HG03025 (cell line): Measurements from ENCODE around the gene DPF1.

Experiments used
- ATAC-seq: cut with Tn5 transposase; IDR thresholded peaks from one replicate; pipeline ENCODE4 v1.9.1; 2021; ENCODE audit warnings: mild to moderate bottlenecking, moderate library complexity; ENCODE audit not compliant: unreplicated experiment, low FRiP score

DPF1 gene

DNA sequence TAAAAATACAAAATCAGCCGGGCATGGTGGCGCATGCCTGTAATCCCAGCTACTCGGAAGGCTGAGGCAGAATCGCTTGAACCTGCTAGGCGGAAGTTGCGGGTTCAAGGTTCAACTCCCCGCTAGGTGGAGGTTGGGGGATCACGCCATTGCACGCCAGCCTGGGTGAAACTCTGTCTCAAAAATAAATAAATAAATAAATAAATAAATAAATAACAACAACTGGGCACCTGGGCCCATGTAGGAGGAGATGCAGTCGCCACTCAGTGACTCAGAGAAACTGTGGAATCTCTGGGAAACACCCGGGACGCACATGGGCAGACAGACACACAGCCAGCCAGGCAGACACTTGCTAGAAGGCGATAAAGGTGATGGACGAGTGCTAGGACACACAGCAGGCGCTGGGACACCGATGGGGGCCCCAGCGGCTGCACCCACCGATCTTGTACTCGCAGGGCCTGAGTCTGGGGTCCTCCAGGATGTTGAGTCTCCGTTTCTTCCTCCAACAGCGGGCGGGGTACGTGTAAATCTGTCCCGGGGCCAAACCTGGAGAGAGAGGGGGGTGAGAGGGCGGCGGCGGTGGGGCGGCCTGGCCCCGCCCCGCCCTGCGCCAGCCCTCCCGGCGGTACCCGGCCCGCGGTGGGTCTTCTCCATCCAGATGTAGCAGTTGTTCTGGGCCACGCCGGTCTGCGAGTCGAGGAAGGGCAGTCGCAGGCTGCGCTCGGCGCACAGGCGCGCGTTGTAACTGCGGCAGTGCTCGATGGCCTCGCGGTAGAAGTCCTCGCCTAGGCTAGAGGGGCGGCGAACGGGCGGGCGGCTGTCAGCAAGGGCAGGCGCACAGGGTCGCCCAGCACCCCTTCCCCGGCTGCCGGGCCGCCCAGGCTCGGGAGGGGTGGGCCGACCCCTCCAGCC, 1.8 kb downstream of the DPF1 start:
- no peak for ATAC-seq

DNA sequence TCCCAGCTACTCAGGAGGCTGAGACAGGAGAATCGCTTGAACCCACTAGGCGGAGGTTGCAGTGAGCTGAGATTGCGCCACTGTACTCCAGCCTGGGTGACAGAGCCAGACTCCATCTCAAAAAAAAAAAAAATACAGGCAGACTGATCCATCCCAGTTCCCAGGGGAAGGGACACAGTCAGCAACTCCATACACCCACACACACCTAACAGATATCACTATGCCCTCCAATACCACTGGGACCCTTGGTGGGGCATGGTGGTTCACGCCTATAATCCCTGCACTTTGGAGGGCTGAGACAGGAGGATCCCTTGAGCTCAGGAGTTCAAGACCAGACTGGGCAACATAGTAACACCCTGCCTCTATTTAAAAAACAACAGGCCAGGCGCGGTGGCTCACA, 2.6 kb downstream of the DPF1 start:
- ATAC-seq: no peak

DNA sequence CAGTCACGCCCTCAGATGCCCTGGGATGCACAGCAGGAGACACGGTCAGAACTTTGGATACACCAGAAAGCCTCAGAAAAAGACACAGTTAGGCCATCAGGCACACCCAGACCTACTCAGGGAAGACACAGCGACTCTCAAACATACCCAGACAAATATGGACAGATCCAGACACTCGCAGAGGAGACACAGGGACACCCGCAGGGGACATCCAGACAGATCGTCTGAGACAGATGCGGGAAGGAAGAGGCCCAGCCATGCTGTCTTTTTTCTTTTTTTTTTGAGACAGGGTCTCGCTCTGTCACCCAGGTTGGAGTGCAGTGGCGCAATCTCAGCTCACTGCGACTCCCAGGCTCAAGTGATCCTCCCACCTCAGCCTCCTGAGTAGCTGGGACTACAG, 4.8 kb downstream of the DPF1 start:
- ATAC-seq: no peak

DNA sequence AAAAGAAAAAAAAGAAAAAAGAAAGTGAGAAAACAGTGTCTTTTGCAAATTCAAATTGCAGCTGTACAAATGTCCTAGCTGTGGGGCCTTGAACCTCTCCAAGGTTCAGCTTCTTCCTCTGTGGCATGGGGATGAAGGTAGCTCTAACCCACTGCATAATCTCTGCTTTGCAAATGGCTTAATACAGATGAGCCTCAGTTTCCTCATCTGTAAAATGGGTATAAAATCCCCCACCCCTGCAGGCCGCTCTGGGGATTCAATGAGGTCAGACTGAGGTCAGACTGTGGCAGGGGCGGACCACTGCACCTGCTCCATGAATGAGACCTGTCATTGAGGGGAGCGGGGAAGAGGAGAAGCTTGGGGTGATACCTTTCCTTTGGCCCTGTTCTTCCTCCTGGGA, 5.8 kb downstream of the DPF1 start:
- ATAC-seq: no peak

DNA sequence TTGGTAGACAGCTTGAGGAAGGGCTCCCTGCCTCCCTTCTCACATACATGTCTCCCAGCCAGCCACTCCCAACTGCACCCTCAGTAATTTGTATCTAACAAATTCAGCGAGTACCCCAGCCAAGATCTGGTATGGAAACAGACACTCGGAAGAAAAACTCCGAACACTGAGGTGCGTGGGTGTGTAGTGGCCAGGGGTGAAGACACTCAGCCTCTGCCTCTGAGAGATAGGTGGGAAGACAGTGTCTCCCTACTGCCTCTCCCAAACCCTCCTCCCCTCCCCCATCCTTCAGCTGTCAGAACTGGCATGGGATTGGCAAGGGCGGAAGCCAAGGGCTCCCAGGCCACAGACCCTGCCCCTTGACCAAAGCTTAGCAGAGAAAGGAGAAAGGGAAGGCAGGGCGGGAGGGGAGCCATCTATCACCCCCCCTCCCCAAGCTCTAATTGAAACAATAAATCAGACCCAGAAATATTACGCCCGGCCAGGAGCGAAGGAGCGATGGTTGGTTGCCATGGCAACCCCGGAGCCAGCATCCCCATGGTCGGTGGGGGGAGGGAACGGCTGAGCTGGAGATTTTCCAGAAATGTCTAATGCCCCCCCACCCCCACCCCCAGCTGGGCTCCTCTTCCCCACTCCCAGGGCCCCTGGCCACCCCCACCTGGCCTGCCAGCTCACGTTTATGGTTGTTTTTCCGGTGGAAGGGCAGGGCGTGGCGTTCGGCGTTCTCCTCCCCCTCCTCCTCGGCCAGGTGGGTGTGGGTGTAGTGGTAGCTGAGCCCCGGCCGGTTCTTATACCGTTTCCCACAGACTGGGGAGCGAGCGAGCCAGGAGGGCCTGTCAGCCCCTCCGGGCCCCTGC, 7.0 kb downstream of the DPF1 start:
- ATAC-seq: no peak

DNA sequence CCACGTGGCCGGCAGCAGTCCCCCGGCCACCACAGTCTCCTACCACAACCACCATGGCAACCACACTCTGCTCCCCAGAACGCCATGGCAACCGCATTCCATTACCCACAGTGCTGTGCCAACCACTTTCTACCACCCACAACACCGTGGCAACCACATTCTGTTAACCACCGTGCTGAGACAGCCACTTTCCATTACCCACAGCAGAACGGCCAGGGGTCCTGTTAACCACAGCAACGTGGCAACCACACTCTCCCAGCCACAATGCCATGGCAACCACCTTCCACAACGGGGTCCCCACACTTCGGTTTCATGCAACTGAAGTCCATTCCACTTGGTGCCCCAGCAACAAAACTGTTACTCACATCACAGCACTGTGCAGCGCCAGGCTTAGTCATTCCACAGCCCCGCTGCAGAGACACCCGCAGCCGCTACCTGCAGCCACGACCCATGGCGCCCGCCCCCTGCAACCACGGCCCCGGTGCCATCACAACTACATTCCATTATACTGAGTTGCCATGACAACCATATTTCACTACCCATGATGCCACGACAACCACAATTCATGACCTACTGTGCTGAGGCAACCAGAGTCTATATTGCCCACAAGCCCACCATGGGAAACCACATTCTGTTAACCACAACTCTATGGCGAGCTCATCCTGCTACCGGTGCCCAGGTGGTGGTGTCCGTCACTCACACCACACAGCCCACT, 10.0 kb downstream of the DPF1 start:
- no peak for ATAC-seq

DNA sequence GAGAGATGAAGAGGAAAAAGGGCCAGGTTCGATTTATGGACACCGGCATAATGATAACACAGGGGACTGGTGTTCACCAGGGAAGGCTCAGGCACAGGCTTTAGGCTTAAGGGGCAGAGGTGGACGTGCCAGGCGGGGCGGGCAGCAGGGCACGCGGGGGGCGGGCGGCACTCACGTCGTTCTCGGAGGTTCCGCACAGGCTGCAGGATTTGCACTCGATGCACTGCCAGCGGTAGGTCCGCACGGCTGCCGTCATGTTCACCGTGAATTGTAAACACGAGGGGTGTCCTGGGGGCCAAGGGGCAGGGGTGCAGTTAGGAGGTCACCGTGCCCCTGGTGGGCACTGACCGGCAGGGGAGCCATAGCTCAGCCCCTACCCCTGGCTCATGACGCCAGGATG, 10.6 kb downstream of the DPF1 start:
- no peak for ATAC-seq

DNA sequence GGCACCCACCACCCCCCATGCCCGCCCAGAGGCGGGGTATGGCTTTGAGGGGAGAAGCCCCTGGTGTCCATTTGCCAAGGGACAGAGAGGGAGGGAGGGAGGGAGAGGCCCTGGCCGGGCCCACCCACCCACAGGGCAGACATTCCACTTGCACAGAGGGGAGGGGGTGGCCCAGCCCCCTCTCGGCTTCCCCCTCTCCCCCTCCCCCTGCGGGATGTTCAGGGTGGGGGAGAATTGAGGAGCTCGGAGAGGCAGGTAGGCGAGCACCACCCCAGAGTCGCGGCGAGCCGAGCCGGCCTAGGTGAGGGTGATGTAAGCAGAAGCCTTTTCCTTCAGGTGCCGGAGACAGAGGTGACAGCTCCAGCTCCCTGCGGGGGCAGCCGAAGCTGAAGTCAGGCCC, 12.3 kb downstream of the DPF1 start:
- no peak for ATAC-seq

DNA sequence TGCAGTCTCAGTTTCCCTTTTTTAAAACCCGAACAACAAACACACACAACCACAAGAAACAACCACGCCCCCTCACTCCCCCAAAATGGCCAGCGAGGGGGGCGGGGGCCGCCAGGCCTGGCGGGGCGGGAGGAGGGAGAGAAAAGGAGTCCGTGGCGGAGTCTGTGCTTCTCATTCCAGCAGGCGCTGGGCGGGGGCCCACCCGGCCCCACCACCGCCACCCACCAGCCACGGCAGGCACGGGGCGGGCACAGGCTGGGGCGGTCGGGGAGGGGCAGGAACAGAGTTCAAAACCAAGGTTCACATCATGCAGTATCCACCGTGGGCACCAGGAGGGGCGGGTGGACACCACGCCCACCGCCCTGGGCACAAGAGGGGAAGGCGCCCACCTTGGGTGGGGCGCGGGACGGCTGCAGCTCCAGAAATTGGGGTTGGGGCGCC, 12.9 kb downstream of the DPF1 start:
- ATAC-seq: no peak

DNA sequence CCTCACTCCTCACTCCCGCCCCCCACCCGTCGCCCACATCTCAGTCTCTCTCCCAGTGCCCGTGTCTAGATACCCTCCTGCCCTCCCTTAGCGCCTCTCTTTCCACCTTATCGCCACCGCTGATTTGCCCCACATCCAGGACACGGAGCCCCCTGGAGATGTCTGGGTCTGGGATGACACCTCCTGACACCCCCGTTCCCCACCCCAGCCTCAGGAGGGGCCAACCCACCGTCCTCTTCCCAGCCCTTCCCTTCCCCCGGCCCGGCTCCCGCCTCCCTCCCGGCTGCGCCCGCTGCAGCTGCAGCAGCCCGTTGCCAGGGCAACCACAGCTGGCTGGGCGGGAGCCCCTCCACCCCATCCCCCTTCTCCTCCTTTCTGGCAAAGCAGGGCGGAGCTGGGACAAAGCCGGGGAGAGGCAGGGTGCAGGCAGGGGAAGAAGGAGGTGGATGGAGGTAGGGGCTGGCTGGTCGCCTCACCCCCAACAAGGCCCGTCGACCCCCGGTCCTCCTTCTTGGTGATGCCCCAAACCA, 13.5 kb downstream of the DPF1 start:
- no peak for ATAC-seq

DNA sequence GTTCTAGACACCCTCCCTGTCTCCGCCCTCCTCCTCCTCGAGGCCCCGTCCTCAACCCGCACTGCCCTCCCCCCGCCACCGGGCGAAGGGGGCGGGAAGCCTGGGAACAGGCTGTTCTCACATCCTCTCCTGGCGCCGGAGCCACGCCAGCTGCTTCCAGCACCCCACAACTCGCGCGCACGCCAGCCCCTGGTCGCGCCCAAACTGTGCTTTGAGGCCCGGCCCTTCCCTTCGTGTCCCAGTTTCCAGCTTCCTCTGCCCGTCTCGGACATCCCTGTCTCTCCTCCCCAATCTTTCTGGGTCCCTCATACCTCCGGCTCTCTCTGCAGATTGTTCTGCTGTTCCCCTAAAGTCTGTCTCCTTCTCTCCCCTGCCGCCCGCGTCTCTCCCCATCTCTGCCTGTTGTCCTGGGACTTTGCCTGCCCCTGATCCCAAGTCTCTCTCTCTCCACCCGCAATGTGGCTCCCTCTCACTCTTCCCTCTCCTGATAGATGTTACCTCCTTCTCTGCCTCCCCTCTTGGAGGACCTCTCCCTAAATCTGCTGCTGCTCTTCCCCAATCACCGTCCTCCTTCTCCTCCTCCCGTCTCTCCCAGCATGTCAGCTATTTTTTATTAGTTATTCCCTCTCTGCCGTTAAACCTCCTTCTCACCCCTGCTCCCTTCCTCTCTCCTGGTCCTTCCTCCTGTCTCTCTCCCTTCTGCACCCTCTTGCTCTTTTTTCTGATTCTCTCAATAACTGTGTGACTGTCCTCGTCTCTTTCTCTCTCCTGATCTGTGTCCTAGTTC, 14.2 kb downstream of the DPF1 start:
- ATAC-seq: no peak

DNA sequence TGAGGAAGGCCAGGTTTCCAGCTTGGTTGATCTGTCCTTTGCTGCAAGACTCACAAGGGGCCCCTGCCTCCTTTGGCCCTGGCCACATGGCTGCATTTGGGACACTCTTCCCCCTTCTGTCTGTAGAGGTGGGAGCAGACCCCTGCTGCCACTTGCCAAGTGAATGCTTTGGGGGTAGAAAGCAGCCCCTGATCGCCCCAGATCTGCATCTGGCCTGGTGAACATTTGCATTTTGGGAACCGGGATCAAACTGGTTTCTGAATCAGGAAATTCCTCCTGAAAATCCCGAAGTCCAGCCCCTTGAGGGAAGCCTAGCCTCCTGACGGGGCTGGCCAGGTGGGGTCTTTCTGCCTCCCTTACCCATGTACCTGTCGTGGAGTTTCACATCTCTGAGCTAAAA, 14.9 kb downstream of the DPF1 start:
- ATAC-seq: no peak

DNA sequence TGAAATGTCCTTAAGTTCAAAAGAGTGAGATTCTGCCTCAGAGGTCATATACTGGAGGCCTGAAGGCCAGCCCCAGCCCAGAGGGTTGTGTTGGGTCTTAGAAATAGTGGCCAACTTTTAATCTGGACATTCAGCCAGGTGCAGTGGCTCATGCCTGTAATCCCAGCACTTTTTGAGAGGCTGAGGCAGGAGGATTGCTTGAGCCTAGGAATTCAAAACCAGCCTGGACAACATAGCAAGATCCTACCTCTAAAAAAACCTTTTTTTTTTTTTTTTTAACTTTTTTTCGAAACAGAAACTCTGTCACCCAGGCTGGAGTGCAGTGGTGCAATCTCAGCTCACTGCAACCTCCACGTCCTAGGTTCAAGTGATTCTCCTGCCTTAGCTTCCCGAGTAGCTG, 15.5 kb downstream of the DPF1 start:
- no peak for ATAC-seq

DNA sequence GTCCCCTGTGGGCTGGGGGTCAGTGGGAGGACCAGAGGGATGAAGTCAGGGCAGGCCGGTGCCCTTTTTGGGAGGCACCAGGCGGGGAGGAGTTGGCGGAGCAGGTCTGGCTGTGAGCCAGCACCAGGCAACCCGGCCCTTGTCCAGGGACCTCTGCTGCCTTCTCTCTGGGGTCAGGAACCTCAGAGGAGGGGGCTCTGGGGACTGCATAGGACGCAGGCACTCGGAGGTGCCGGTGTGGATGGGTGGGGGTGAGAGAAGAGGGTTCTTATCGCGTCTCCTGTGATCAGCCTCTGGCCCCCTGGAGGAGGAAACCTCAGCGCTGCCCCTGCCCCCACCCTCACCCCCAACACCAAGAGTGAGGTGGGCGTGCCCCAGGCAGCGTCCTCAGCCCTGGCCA, 16.5 kb downstream of the DPF1 start:
- ATAC-seq: no peak

DNA sequence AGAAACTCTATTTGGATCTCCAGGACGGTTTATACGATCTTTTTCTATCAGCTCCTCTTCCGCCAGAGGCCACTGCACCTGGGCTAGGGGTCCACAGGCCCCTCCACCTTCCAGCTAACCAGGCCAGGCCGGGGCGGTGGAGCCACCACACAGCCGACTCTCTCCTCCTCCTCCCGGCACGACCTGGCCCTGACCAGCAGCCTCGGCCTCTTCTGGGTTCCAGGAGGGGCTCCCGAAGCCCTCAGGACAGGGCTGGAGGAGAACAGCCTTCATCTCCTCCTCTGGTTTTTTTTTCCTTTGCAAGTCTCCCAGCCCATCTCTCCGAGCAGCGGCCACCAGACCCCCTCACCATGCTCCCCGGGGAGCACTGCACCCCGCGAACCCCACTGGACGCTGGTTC, 17.1 kb downstream of the DPF1 start:
- no peak for ATAC-seq

DNA sequence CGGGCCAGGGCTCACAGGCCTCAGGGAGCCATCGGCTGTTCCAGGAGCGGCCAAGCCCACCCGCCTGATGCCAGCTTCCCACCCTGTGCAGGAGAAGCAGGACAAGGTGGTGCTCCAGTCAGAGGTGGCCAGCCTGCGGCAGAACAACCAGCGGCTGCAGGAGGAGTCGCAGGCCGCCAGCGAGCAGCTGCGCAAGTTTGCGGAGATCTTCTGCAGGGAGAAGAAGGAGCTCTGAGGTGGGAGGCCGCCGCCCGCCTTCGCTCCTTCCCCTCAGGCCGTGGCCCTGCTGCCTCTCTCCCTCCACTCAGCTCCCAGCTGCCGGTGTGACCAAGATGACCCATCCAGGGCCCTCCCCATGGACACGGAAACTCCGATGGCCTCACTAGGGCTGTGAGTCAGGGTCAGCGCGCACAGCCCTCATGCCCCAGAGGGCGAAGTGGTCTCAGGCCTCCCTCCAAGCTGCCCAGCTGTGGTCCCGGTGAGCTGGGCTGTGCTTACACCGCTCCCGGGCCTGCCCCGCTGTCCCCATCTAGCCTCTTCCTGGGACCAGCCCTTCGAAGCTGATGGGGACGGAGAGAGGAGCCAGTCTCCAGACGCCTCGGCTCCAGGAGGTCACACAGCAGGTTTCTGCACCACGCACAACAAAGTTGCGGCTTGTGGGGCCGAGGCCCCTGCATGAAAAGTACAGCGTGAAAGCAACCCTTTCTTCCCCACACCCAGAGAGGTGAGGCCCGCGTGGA, 17.8 kb downstream of the DPF1 start:
- no peak for ATAC-seq

DNA sequence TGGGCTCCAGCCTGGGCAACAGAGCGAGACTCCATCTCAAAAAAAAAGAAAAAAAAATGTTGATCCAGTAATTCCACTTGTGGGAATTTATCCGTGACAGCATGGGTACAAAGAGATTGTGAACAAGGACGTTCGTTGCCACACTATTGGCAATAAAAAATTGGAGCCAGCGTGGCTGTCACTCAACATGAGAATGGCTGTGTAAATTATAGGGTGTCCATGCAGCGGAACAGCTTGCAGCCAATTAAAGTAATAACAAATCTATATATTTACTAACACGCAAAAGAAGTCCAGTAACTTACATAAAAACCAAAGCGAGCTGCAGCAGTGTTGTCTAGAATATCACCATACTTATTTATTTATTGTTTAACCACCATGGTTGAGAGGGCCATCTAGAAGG, 19.3 kb downstream of the DPF1 start:
- no peak for ATAC-seq

DNA sequence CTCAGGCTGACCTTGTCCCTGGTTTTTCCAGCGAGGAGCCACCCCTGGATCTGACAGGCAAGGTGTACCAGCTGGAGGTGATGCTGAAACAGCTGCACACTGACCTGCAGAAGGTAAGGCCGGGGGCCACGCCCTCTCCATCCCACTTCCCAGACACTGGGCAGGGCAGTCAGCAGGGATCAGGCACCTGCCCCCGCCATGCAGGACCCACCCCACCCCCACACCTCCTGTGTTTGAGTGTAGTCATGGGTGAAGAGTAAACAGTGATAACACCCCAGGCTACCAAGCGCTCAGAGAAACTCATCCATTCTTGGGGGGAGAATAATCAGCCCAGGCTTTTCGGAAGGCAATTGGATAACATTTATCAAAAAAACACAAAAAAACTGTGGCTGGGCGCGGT, 19.9 kb downstream of the DPF1 start:
- no peak for ATAC-seq

DNA sequence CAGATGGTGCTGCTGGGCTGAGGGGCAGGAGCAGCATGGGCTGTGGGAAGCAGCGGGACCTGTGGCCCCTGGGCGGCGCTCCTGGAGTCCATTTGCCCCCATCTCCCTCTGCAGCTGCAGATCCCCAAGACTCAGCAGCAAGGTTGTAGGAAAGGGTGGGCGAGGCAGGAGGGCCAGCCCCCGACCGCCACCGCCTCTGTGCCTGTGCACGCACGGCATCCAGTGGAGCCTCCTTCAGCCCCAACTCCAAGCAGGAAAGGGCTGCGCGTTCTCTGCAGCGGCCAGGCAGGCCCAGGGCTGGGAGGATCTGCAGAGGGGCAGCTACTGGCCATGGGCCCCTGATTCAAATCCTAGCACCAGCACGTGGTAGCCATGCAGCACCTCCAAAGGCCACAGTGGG, 20.8 kb downstream of the DPF1 start:
- no peak for ATAC-seq
